H1 (cell line): ENCODE data around the gene APOBEC3F.
"Not testable (repeated sequence)": the region's sequence is repeated elsewhere in the genome, so short reads cannot be mapped to it uniquely, and the experiment has no call there.

Experiments used
- EGR1 ChIP-seq: IDR thresholded peaks from 2 replicates; pipeline ENCODE4 v1.6.1; 2011; ENCODE audit warnings: low read depth, low read length, borderline replicate concordance
- HDAC2 ChIP-seq, 2 experiments: fragments of 300-600 bp in 1 of 2; sonication (generic) in 1 of 2; IDR thresholded peaks; 2 replicates each; pipeline ENCODE4 v1.6.1; 2011 to 2012; ENCODE audit warnings: low read depth in 2 of 2, low read length in 2 of 2, mild to moderate bottlenecking in 2 of 2, moderate library complexity in 2 of 2, borderline replicate concordance in 1 of 2, inconsistent platforms in 1 of 2
- JUN ChIP-seq: IDR thresholded peaks from 2 replicates; pipeline ENCODE4 v1.6.1; 2011; ENCODE audit warnings: low read depth, mild to moderate bottlenecking, improper control_type of control experiment, low read length
- POLR2A ChIP-seq, 2 experiments: IDR thresholded peaks; 1 replicate in 1 of 2; 2 replicates in 1 of 2; pipeline ENCODE4 v1.6.1; 2011; ENCODE audit warnings: low read depth in 2 of 2, low read length in 2 of 2, mild to moderate bottlenecking in 2 of 2; ENCODE audit errors: control extremely low read depth in 1 of 2
- POLR2AphosphoS5 ChIP-seq: IDR thresholded peaks from 2 replicates; pipeline ENCODE4 v1.6.1; 2011; ENCODE audit warnings: low read depth, low read length
- SIN3A ChIP-seq, 2 experiments: IDR thresholded peaks in 1 of 2; conservative IDR thresholded peaks in 1 of 2; 2 replicates each; pipeline ENCODE4 v1.6.1; 2011 to 2012; ENCODE audit warnings: low read length in 2 of 2, improper control_type of control experiment in 1 of 2, low read depth in 1 of 2, mild to moderate bottlenecking in 1 of 2
- TAF1 ChIP-seq: IDR thresholded peaks from 2 replicates; pipeline ENCODE4 v1.6.1; 2011; ENCODE audit warnings: mild to moderate bottlenecking, low read depth, low read length
- TCF12 ChIP-seq: IDR thresholded peaks from 2 replicates; pipeline ENCODE4 v1.6.1; 2011; ENCODE audit warnings: low read depth, mild to moderate bottlenecking, low read length
- TF ChIP-seq, protein P1 (sequence below), 3 experiments: IDR thresholded peaks; 1 replicate in 2 of 3; 2 replicates in 1 of 3; pipeline versions ENCODE4 v1.5.1 to v1.6.1; 2011; ENCODE audit warnings: low read length in 3 of 3, mild to moderate bottlenecking in 3 of 3, inconsistent platforms in 2 of 3, low read depth in 1 of 3, moderate library complexity in 1 of 3; ENCODE audit not compliant: insufficient read depth in 1 of 3; ENCODE audit errors: control extremely low read depth in 1 of 3

DNA sequence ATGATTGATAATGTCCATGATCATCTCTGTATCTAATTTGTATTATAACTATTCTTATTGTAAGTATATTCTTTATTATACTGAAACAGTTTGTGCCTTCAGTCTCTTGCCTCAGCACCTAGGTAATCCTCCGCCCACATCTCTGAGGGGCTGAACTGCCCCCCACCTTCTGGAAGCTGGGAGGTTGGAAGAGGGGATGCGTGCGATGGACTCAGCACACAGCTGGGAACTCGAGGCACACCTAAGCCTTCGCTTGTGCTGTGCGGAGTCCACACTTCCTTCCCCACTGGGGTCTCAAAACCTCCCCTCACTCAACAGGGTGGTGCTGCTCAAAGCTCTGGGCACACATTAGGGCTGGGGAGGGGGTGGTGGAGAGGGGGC lies 27.1 kb upstream of the APOBEC3F start:
- TF ChIP-seq, protein P1, sequence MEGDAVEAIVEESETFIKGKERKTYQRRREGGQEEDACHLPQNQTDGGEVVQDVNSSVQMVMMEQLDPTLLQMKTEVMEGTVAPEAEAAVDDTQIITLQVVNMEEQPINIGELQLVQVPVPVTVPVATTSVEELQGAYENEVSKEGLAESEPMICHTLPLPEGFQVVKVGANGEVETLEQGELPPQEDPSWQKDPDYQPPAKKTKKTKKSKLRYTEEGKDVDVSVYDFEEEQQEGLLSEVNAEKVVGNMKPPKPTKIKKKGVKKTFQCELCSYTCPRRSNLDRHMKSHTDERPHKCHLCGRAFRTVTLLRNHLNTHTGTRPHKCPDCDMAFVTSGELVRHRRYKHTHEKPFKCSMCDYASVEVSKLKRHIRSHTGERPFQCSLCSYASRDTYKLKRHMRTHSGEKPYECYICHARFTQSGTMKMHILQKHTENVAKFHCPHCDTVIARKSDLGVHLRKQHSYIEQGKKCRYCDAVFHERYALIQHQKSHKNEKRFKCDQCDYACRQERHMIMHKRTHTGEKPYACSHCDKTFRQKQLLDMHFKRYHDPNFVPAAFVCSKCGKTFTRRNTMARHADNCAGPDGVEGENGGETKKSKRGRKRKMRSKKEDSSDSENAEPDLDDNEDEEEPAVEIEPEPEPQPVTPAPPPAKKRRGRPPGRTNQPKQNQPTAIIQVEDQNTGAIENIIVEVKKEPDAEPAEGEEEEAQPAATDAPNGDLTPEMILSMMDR (IDR thresholded peaks at IDR 0.05; ENCODE audit: control extremely low read depth in 1 of 3, insufficient read depth in 1 of 3, low read depth in 1 of 3, low read length in 3 of 3), result not testable (repeated sequence)
- not testable (repeated sequence) for TF ChIP-seq TAF1; EGR1; POLR2A (IDR thresholded peaks at IDR 0.05; ENCODE audit: control extremely low read depth in 1 of 2, low read depth in 2 of 2, low read length in 2 of 2); POLR2AphosphoS5; SIN3A (conservative IDR thresholded peaks at IDR 0.05 in 1 of 2, IDR thresholded peaks at IDR 0.05 in 1 of 2; ENCODE audit: low read depth in 1 of 2, low read length in 2 of 2); HDAC2 (IDR thresholded peaks at IDR 0.05; ENCODE audit: borderline replicate concordance in 1 of 2, low read depth in 2 of 2, low read length in 2 of 2); TCF12; JUN
